ENCODE data around the gene LRRFIP1. TPM values are rescaled to one million over a fixed set of nuclear protein-coding genes. Genes with fewer than 3 reads are reported as not detected.

The LRRFIP1 gene
- total and polyA plus RNA-seq, 2 of the 13 experiments (the other 11 are each of a cell fraction or from before 2014, with no cell fraction given): 15.9 to 40.5 TPM

GRCh38 chr2:237601453-237602116 is 25.8 kb upstream of the LRRFIP1 start (continued):
- TF ChIP-seq, protein P1, sequence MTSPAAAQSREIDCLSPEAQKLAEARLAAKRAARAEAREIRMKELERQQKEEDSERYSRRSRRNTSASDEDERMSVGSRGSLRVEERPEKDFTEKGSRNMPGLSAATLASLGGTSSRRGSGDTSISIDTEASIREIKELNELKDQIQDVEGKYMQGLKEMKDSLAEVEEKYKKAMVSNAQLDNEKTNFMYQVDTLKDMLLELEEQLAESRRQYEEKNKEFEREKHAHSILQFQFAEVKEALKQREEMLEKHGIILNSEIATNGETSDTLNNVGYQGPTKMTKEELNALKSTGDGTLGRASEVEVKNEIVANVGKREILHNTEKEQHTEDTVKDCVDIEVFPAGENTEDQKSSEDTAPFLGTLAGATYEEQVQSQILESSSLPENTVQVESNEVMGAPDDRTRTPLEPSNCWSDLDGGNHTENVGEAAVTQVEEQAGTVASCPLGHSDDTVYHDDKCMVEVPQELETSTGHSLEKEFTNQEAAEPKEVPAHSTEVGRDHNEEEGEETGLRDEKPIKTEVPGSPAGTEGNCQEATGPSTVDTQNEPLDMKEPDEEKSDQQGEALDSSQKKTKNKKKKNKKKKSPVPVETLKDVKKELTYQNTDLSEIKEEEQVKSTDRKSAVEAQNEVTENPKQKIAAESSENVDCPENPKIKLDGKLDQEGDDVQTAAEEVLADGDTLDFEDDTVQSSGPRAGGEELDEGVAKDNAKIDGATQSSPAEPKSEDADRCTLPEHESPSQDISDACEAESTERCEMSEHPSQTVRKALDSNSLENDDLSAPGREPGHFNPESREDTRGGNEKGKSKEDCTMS (CRISPR knock-in tag; conservative IDR thresholded peaks at IDR 0.05): no peak
- TF ChIP-seq NBN (conservative IDR thresholded peaks at IDR 0.05): no peak
- no peak for TF ChIP-seq ZBTB8A (CRISPR knock-in tag; IDR thresholded peaks at IDR 0.05; ENCODE audit: borderline replicate concordance, low read depth)
- peak; percentile 76 for TF ChIP-seq ZFX (CRISPR knock-in tag; IDR thresholded peaks at IDR 0.05; ENCODE audit: low read depth)
- no peak for TF ChIP-seq ZNF766 (CRISPR knock-in tag; IDR thresholded peaks at IDR 0.05; ENCODE audit: borderline replicate concordance)
- 0 out of 2 replicates have a peak, but pooled peaks have one; percentile 41 for TF ChIP-seq ZNF501 (CRISPR knock-in tag; IDR thresholded peaks at IDR 0.05)
- TF ChIP-seq ZNF143 (CRISPR knock-in tag; IDR thresholded peaks at IDR 0.05): no peak
- no peak for TF ChIP-seq ZNF75D (CRISPR knock-in tag; IDR thresholded peaks at IDR 0.05; ENCODE audit: borderline replicate concordance)
- no peak for TF ChIP-seq ZFYVE20 (CRISPR knock-in tag; IDR thresholded peaks at IDR 0.05; ENCODE audit: borderline replicate concordance, low read depth)
- no peak for TF ChIP-seq HBP1 (CRISPR knock-in tag; IDR thresholded peaks at IDR 0.05; ENCODE audit: low read depth)
- no peak for TF ChIP-seq NFE2 (CRISPR knock-in tag; IDR thresholded peaks at IDR 0.05)
- TF ChIP-seq, protein P2, sequence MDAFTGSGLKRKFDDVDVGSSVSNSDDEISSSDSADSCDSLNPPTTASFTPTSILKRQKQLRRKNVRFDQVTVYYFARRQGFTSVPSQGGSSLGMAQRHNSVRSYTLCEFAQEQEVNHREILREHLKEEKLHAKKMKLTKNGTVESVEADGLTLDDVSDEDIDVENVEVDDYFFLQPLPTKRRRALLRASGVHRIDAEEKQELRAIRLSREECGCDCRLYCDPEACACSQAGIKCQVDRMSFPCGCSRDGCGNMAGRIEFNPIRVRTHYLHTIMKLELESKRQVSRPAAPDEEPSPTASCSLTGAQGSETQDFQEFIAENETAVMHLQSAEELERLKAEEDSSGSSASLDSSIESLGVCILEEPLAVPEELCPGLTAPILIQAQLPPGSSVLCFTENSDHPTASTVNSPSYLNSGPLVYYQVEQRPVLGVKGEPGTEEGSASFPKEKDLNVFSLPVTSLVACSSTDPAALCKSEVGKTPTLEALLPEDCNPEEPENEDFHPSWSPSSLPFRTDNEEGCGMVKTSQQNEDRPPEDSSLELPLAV (CRISPR knock-in tag; conservative IDR thresholded peaks at IDR 0.05; ENCODE audit: low read depth): no peak
- TF ChIP-seq MTERF4 (CRISPR knock-in tag; IDR thresholded peaks at IDR 0.05): peak; percentile 78; the same call in 1 of the 2 replicates
- TF ChIP-seq, protein P3, sequence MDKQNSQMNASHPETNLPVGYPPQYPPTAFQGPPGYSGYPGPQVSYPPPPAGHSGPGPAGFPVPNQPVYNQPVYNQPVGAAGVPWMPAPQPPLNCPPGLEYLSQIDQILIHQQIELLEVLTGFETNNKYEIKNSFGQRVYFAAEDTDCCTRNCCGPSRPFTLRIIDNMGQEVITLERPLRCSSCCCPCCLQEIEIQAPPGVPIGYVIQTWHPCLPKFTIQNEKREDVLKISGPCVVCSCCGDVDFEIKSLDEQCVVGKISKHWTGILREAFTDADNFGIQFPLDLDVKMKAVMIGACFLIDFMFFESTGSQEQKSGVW (CRISPR knock-in tag; IDR thresholded peaks at IDR 0.05; ENCODE audit: borderline replicate concordance): no peak
- no peak for TF ChIP-seq ZNF678 (CRISPR knock-in tag; IDR thresholded peaks at IDR 0.05)
- peak; percentile 92 for TF ChIP-seq PAXIP1 (CRISPR knock-in tag; conservative IDR thresholded peaks at IDR 0.05)
- TF ChIP-seq KDM5B (CRISPR knock-in tag; IDR thresholded peaks at IDR 0.05; ENCODE audit: borderline replicate concordance): peak; percentile 78

Data from HepG2 (cell line).